SU-DHL-6 (cell line): ENCODE data around the gene ARMC12.
A peak's percentile ranks its signal among the peaks of the same experiment; 100 is the strongest.
"Not testable (repeated sequence)": the region's sequence is repeated elsewhere in the genome, so short reads cannot be mapped to it uniquely, and the experiment has no call there.

ENCODE experiments used
- H2AFZ ChIP-seq: fragments of 200-600 bp; sonication (generic); 2 replicates; pipeline ENCODE4 v1.6.1; 2014; ENCODE audit warnings: low read depth, mild to moderate bottlenecking, moderate library complexity, mixed read lengths, antibody characterized with exemption, low read length; ENCODE audit not compliant: severe bottlenecking
- H3F3A ChIP-seq: fragments of 200-600 bp; shearing (Covaris generic); 2 replicates; pipeline ENCODE4 v1.6.0; 2016; ENCODE audit warnings: antibody characterized with exemption, mild to moderate bottlenecking; ENCODE audit not compliant: insufficient read depth
- H3K27ac ChIP-seq: fragments of 200-600 bp; sonication (generic); 2 replicates; pipeline ENCODE4 v1.5.1; 2016; ENCODE audit warnings: low read depth, mild to moderate bottlenecking, low read length, moderate library complexity, mixed read lengths
- H3K27me3 ChIP-seq: fragments of 200-600 bp; sonication (generic), shearing (Covaris generic); 2 replicates; pipeline ENCODE4 v1.6.0; 2014; ENCODE audit warnings: mild to moderate bottlenecking, low read length
- H3K36me3 ChIP-seq: fragments of 200-600 bp; sonication (generic); 2 replicates; pipeline ENCODE4 v1.6.1; 2014; ENCODE audit warnings: mild to moderate bottlenecking, low read length, mixed read lengths
- H3K4me2 ChIP-seq: fragments of 300-600, 200-600 bp; shearing (Covaris generic), sonication (generic); 2 replicates; pipeline ENCODE4 v1.6.0; 2014; ENCODE audit warnings: low read length, low read depth, mild to moderate bottlenecking; ENCODE audit not compliant: poor library complexity, severe bottlenecking
- H3K4me3 ChIP-seq: fragments of 200-600 bp; sonication (generic); 2 replicates; pipeline ENCODE4 v1.5.1; 2014; ENCODE audit warnings: antibody characterized with exemption, low read length, mild to moderate bottlenecking, mixed read lengths; ENCODE audit not compliant: insufficient read depth, poor library complexity, severe bottlenecking
- H3K79me2 ChIP-seq: fragments of 200-600 bp; sonication (generic); 2 replicates; pipeline ENCODE4 v1.6.1; 2014; ENCODE audit warnings: mild to moderate bottlenecking, low read length, moderate library complexity; ENCODE audit not compliant: insufficient read depth
- H3K9ac ChIP-seq: fragments of 200-600 bp; sonication (generic); 2 replicates; pipeline ENCODE4 v1.7.0; 2014; ENCODE audit warnings: mild to moderate bottlenecking, low read length
- H3K9me2 ChIP-seq: fragments of 200-600 bp; sonication (generic); replicated peaks from 2 replicates; pipeline ENCODE4 v1.6.1; 2014; ENCODE audit warnings: low read length; ENCODE audit not compliant: insufficient read depth
- H3K9me3 ChIP-seq: fragments of 200-600 bp; sonication (generic); 2 replicates; pipeline ENCODE4 v1.6.1; 2014; ENCODE audit warnings: low read length, mixed read lengths; ENCODE audit not compliant: insufficient read depth
- H4K20me1 ChIP-seq: fragments of 200-600 bp; sonication (generic); 2 replicates; pipeline ENCODE4 v1.6.1; 2014; ENCODE audit warnings: low read depth, mild to moderate bottlenecking, antibody characterized with exemption, low read length, moderate library complexity, mixed read lengths
- CTCF ChIP-seq: fragments of 200-600 bp; sonication (generic); IDR thresholded peaks from one replicate; pipeline ENCODE4 v1.5.1; 2017; ENCODE audit warnings: antibody characterized with exemption, mild to moderate bottlenecking, low read length, moderate library complexity; ENCODE audit not compliant: insufficient read depth, poor library complexity, severe bottlenecking
- EZH2phosphoT487 ChIP-seq: fragments of 200-600 bp; sonication (generic), shearing (Covaris generic); conservative IDR thresholded peaks from 2 replicates; pipeline ENCODE4 v1.6.1; 2018; ENCODE audit warnings: mild to moderate bottlenecking, antibody characterized with exemption, low read length, moderate library complexity, mixed read lengths

The ARMC12 gene

GRCh38 chr6:35733633-35734032 lies 3.2 kb upstream of the ARMC12 start:
- Histone ChIP-seq H3K36me3 (no peaks in the 10 kb centered on the region), H3K27ac (no peak overlapping the region), H3K9me2 (no peaks in the 10 kb centered on the region), H4K20me1 (no peaks in the 10 kb centered on the region), H3K4me3 (no peak overlapping the region), H3K9me3 (no peaks in the 10 kb centered on the region), H3K9ac (no peak overlapping the region), H2AFZ (no peak overlapping the region), H3F3A (peaks cover 33% of the 10 kb centered on the region), H3K4me2 (no peak overlapping the region), H3K27me3 (no peaks in the 10 kb centered on the region), H3K79me2 (no peaks in the 10 kb centered on the region)
- TF ChIP-seq EZH2phosphoT487: no peak
- TF ChIP-seq CTCF: no peak

GRCh38 chr6:35734319-35734718 lies 2.5 kb upstream of the ARMC12 start:
- H2AFZ ChIP-seq, H3K36me3 ChIP-seq, H3K27ac ChIP-seq, H3K9ac ChIP-seq, H4K20me1 ChIP-seq, H3K4me3 ChIP-seq, H3K79me2 ChIP-seq, H3K9me2 ChIP-seq, H3K27me3 ChIP-seq, H3K9me3 ChIP-seq, H3K4me2 ChIP-seq: not testable (repeated sequence)
- H3F3A ChIP-seq: peaks cover 27% of the 10 kb centered on the region

GRCh38 chr6:35735452-35735851 lies 1.4 kb upstream of the ARMC12 start:
- H3K36me3 ChIP-seq: no peaks in the 10 kb centered on the region
- no peak overlapping the region for H3K4me2 ChIP-seq
- H3K27me3 ChIP-seq: no peaks in the 10 kb centered on the region
- H4K20me1 ChIP-seq: no peaks in the 10 kb centered on the region
- H3K9me2 ChIP-seq: no peaks in the 10 kb centered on the region
- peaks cover 15% of the 10 kb centered on the region for H3F3A ChIP-seq
- no peaks in the 10 kb centered on the region for H3K79me2 ChIP-seq
- no peak overlapping the region for H3K4me3 ChIP-seq
- H3K27ac ChIP-seq: no peak overlapping the region
- no peak overlapping the region for H3K9ac ChIP-seq
- no peak overlapping the region for H2AFZ ChIP-seq
- TF ChIP-seq EZH2phosphoT487: no peak
- no peak for TF ChIP-seq CTCF
- no peaks in the 10 kb centered on the region for H3K9me3 ChIP-seq

- TF ChIP-seq EZH2phosphoT487 (no peak), CTCF (peak; percentile 95)
- no peaks in the 10 kb centered on the region for H3K9me2 ChIP-seq
- no peaks in the 10 kb centered on the region for H3K79me2 ChIP-seq
- H3K9me3 ChIP-seq: no peaks in the 10 kb centered on the region
- no peaks in the 10 kb centered on the region for H4K20me1 ChIP-seq
- no peaks in the 10 kb centered on the region for H3K27me3 ChIP-seq
- H3K9ac ChIP-seq: no peak overlapping the region
- no peaks in the 10 kb centered on the region for H3K36me3 ChIP-seq
- no peak overlapping the region for H3K4me3 ChIP-seq
- H3K4me2 ChIP-seq: no peak overlapping the region
- H3F3A ChIP-seq: peaks cover 9% of the 10 kb centered on the region; the same call in 1 of the 2 replicates
- peak overlapping the region; percentile 13 for H2AFZ ChIP-seq
- H3K27ac ChIP-seq: no peak overlapping the region
Measured at GRCh38 chr6:35736253-35736894, 458 bp upstream of the ARMC12 start.
